GM20000 (cell line): ENCODE measurements around the gene PDE7B.

ENCODE experiments used
- DNase-seq: peaks from one replicate; pipeline ENCODE4 v3.0.0; 2012; ENCODE audit warnings: low spot score
- TF ChIP-seq, protein P1 (sequence below): IDR thresholded peaks from 2 replicates; pipeline ENCODE4 v1.5.1; 2012; ENCODE audit warnings: mild to moderate bottlenecking, control low read depth; ENCODE audit errors: extremely low read depth, missing control alignments

PDE7B gene

GRCh38 chr6:135983093-135983492, 131.6 kb downstream of the PDE7B start:
- no peak for DNase-seq
- TF ChIP-seq, protein P1, sequence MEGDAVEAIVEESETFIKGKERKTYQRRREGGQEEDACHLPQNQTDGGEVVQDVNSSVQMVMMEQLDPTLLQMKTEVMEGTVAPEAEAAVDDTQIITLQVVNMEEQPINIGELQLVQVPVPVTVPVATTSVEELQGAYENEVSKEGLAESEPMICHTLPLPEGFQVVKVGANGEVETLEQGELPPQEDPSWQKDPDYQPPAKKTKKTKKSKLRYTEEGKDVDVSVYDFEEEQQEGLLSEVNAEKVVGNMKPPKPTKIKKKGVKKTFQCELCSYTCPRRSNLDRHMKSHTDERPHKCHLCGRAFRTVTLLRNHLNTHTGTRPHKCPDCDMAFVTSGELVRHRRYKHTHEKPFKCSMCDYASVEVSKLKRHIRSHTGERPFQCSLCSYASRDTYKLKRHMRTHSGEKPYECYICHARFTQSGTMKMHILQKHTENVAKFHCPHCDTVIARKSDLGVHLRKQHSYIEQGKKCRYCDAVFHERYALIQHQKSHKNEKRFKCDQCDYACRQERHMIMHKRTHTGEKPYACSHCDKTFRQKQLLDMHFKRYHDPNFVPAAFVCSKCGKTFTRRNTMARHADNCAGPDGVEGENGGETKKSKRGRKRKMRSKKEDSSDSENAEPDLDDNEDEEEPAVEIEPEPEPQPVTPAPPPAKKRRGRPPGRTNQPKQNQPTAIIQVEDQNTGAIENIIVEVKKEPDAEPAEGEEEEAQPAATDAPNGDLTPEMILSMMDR, result no peak

DNA sequence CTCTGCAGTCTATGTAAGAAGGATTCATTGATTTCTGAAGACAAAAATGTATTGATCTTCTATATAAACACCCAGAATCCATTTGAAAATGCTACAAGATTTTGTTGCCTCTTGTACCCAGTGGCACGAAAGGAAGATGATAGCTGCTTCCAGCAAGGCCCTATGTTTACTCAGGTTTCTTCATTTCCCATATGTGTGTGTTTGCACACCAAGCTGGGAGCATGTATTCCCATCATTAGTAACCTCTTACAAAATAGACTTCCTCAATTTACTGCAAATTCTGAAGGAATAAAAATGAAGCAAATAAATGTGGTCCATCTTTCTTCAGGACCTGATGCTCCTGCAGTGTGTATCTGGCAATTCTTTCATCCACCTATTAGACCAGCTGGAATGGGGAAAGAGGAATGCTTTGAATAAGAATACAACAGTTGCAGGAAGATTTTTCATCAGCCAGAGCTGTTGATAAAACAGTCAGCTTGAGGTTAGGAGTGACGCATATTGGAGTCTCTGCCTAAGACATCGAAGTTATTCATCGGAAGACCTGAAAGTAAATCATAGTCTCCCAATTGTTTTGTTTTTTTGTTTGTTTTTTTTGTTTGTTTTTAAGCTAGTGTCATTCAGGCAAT, 132.3 kb downstream of the PDE7B start:
- no peak for DNase-seq
- TF ChIP-seq, protein P1, result no peak

DNA sequence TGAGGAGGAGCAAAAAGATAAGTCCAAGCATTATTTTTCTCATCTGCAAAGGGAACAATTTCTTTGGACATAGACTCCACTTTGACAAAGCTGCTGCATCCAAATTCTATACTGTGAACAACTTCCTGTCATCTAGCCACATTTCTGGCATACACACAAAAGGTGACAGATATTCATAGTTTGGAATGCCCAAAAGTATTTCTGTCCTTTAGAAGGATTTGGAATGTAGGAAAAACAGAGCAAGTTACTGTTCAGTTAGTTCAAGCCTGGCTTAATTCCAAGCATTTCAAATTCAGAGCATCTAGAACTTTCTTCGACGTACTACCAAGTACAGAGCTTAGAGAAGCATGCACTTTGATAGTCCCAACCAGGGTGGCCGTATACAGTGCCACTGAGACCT, 134.0 kb downstream of the PDE7B start:
- DNase-seq, result no peak
- TF ChIP-seq, protein P1, result no peak

GRCh38 chr6:135987226-135987625, 135.7 kb downstream of the PDE7B start:
- TF ChIP-seq, protein P1, result no peak
- no peak for DNase-seq

GRCh38 chr6:135990439-135990838, 138.9 kb downstream of the PDE7B start:
- TF ChIP-seq, protein P1, result no peak
- DNase-seq, result no peak

GRCh38 chr6:135990855-135991464, 139.5 kb downstream of the PDE7B start:
- DNase-seq, result no peak
- TF ChIP-seq, protein P1, result no peak

DNA sequence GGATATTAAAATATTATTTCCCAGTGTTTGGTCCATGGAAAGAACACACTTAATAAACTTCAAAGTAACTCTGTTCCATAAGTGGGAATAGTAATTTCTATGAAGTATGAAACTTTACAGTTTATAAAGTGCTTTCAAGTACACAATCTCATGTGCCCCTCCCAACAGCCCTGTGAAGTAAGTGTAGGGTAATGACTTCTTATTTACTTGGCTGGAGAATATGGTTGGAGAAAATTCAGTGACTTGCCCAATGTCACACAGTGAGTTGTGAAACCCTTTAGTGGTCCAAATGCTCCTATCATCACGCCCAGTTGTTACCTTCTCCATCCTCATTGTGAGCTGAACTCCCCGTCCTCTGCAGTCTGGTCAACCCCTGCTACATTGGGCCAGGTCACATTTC, 141.2 kb downstream of the PDE7B start:
- no peak for DNase-seq
- TF ChIP-seq, protein P1, result no peak
